Measurements from ENCODE around the gene WDR37. TPM values are rescaled to one million over a fixed set of nuclear protein-coding genes. Genes with fewer than 3 reads are reported as not detected.

WDR37 gene
- polyA plus RNA-seq, 1 donor (not counting 4 experiments of a cell fraction or from before 2014, with no cell fraction given) = 16.0 TPM

DNA sequence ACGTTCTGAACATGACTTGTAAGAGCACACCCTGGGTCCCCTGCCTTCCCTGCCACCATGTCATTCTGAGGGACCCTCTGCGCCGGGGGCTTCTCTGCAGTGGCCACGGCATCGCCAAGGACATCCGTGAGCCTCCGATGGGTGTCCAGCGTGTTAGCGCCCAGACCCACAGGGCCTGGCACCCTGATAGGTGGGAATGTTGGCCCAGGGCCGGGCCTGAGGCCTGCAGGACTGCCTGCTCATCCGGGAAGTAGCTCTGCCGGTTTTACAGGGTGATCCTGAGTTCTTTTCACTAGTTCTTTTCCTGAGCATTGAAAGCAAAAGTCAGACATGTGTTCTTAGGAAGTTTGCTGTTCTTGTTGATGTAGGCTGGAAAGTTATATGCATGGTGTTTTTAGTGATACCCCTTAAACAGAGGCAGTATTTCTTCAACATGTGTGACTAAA lies 54.5 kb downstream of the WDR37 start:
- Histone ChIP-seq H3K9me3 (ENCODE audit: control insufficient read depth, low read depth, low read length) (peaks cover 4% of the 10 kb centered on the region), H3K9me1 (ENCODE audit: control insufficient read depth, extremely low read depth, insufficient read depth, low read length) (no peaks in the 10 kb centered on the region), H3K79me2 (ENCODE audit: control insufficient read depth, insufficient read depth, low read length) (peaks cover 18% of the 10 kb centered on the region), H3K4me2 (ENCODE audit: control insufficient read depth, extremely low read depth, insufficient read depth, low read depth, low read length) (peak overlapping the region; percentile 34), H3K4me1 (ENCODE audit: control insufficient read depth, extremely low read depth, insufficient read depth, low read length) (peaks cover 8% of the 10 kb centered on the region), H2AFZ (ENCODE audit: control insufficient read depth, low read length) (no peak overlapping the region), H4K20me1 (ENCODE audit: control insufficient read depth, extremely low read depth, insufficient read depth, low read length) (no peaks in the 10 kb centered on the region), H3K27ac (ENCODE audit: control insufficient read depth, insufficient read depth, low read length) (peak overlapping the region; percentile 68), H3K27me3 (ENCODE audit: control insufficient read depth, extremely low read depth, insufficient read depth, low read length) (no peaks in the 10 kb centered on the region), H3K36me3 (ENCODE audit: control insufficient read depth in 2 of 2, extremely low read depth in 1 of 2, insufficient read depth in 2 of 2, low read length in 2 of 2) (peaks cover 33 to 42% of the 10 kb centered on the region in 2 experiments), H3K9ac (ENCODE audit: control insufficient read depth, extremely low read depth, insufficient read depth, low read length) (no peak overlapping the region), H3K4me3 (ENCODE audit: control insufficient read depth in 2 of 3, extremely low read depth in 1 of 3, insufficient read depth in 2 of 3, low read depth in 1 of 3, low read length in 3 of 3) (peak overlapping the region in 1 of 3 experiments; percentile 37)
- dilution Hi-C loops (cut with MboI; ENCODE audit: extremely low pct_ligation_motif_present, low sequenced_read_pairs) = no loop called here
- TF ChIP-seq EZH2 (IDR thresholded peaks at IDR 0.05; ENCODE audit: low read length) = no peak
- TF ChIP-seq, protein P1, sequence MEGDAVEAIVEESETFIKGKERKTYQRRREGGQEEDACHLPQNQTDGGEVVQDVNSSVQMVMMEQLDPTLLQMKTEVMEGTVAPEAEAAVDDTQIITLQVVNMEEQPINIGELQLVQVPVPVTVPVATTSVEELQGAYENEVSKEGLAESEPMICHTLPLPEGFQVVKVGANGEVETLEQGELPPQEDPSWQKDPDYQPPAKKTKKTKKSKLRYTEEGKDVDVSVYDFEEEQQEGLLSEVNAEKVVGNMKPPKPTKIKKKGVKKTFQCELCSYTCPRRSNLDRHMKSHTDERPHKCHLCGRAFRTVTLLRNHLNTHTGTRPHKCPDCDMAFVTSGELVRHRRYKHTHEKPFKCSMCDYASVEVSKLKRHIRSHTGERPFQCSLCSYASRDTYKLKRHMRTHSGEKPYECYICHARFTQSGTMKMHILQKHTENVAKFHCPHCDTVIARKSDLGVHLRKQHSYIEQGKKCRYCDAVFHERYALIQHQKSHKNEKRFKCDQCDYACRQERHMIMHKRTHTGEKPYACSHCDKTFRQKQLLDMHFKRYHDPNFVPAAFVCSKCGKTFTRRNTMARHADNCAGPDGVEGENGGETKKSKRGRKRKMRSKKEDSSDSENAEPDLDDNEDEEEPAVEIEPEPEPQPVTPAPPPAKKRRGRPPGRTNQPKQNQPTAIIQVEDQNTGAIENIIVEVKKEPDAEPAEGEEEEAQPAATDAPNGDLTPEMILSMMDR (optimal IDR thresholded peaks at IDR 0.05 in 1 of 3, IDR thresholded peaks at IDR 0.05 in 1 of 3, conservative IDR thresholded peaks at IDR 0.05 in 1 of 3; ENCODE audit: extremely low read depth in 1 of 3, insufficient read depth in 2 of 3, low read length in 3 of 3) = no peak
- no peak for FAIRE-seq
- DNase-seq (ENCODE audit: low read depth, low spot score) = no peak

DNA sequence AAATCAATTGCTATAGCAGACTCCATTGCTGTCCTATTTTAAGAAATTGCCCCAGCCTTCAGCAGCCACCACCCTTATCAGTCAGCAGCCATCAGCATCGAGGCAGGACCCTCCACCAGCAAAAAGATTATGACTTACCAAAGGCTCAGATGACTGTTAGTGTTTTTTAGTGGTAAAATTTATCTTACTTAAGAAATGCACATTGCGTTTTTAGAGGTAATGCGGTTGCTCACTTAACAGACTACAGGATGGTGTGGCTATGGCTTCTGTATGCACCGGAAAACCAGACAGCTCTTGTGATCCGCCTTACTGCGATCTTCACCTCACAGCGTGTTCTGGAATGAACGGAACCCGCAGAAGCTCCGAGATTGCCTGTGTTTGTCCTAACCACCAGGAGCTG lies 58.1 kb downstream of the WDR37 start:
- Histone ChIP-seq H2AFZ (ENCODE audit: control insufficient read depth, low read length) (no peak overlapping the region), H3K9me1 (ENCODE audit: control insufficient read depth, extremely low read depth, insufficient read depth, low read length) (no peaks in the 10 kb centered on the region), H3K9me3 (ENCODE audit: control insufficient read depth, low read depth, low read length) (peaks cover 4% of the 10 kb centered on the region), H3K27me3 (ENCODE audit: control insufficient read depth, extremely low read depth, insufficient read depth, low read length) (no peaks in the 10 kb centered on the region), H3K9ac (ENCODE audit: control insufficient read depth, extremely low read depth, insufficient read depth, low read length) (no peak overlapping the region), H3K27ac (ENCODE audit: control insufficient read depth, insufficient read depth, low read length) (no peak overlapping the region), H3K4me1 (ENCODE audit: control insufficient read depth, extremely low read depth, insufficient read depth, low read length) (peaks cover 8% of the 10 kb centered on the region), H3K4me2 (ENCODE audit: control insufficient read depth, extremely low read depth, insufficient read depth, low read depth, low read length) (no peak overlapping the region), H4K20me1 (ENCODE audit: control insufficient read depth, extremely low read depth, insufficient read depth, low read length) (no peaks in the 10 kb centered on the region), H3K36me3 (ENCODE audit: control insufficient read depth in 2 of 2, extremely low read depth in 1 of 2, insufficient read depth in 2 of 2, low read length in 2 of 2) (peaks cover 33 to 38% of the 10 kb centered on the region in 2 experiments), H3K79me2 (ENCODE audit: control insufficient read depth, insufficient read depth, low read length) (peaks cover 24% of the 10 kb centered on the region), H3K4me3 (ENCODE audit: control insufficient read depth in 2 of 3, extremely low read depth in 1 of 3, insufficient read depth in 2 of 3, low read depth in 1 of 3, low read length in 3 of 3) (no peak overlapping the region)
- FAIRE-seq = no peak
- DNase-seq (ENCODE audit: low read depth, low spot score) = no peak
- dilution Hi-C loops (cut with MboI; ENCODE audit: extremely low pct_ligation_motif_present, low sequenced_read_pairs) = no loop called here
- no peak for TF ChIP-seq EZH2 (IDR thresholded peaks at IDR 0.05; ENCODE audit: low read length)
- TF ChIP-seq, protein P1 (optimal IDR thresholded peaks at IDR 0.05 in 1 of 3, IDR thresholded peaks at IDR 0.05 in 1 of 3, conservative IDR thresholded peaks at IDR 0.05 in 1 of 3; ENCODE audit: extremely low read depth in 1 of 3, insufficient read depth in 2 of 3, low read length in 3 of 3) = no peak
